Skeletal muscle satellite cell (primary cell): ENCODE measurements around the gene LRRN4CL. TPM values are rescaled to one million over a fixed set of nuclear protein-coding genes. Genes with fewer than 3 reads are reported as not detected.

Experiments used
- small RNA-seq: library from RNA; depleted of rRNA; stranded (forward); fragments of <200 nt; gene quantifications from one replicate; pipeline ENCODE3, GENCODE V24; 2012

The LRRN4CL gene

Small RNA genes lying within 50 kb of the gene (small RNA-seq; reads per million reads assigned to genes)
- not detected for gene SNORA57
